NCI-H748 treated with DMSO at 0.1 percent for 48 hours (cell line): ENCODE measurements around the gene KIR2DL1.
"Not testable (repeated sequence)": the region's sequence is repeated elsewhere in the genome, so short reads cannot be mapped to it uniquely, and the experiment has no call there.

Source experiments
- DNase-seq: peaks from one replicate; lab custom pipeline; 2025; lab: John Stamatoyannopoulos, UW

The KIR2DL1 gene

GRCh38 chr19:54817670-54818536 is 48.3 kb downstream of the KIR2DL1 start:
- DNase-seq, result no peak

- DNase-seq, result not testable (repeated sequence)
Measured at GRCh38 chr19:54824416-54824815, 54.8 kb downstream of the KIR2DL1 start.

- not testable (repeated sequence) for DNase-seq
Measured at GRCh38 chr19:54825326-54825725, 55.7 kb downstream of the KIR2DL1 start.

DNA sequence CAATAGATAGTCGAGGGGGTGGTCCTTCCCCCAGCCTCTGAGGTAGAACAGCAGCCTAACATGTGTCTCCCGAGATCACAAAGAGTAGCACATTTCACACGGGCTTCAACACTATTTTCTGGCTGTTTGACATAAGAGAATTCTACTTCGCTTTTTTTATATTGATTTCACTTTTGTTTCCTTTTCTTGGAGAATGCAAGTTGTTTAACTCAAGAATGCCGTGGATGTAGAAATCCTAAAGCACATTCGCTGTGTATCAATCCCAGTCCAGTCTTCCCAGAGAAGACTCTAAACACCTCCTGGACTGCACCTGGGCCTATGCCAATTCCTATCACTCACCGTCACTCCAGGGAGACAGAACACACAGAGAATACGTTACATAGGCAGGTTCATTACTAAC is 58.5 kb downstream of the KIR2DL1 start:
- DNase-seq, result not testable (repeated sequence)

GRCh38 chr19:54832496-54832895 is 62.9 kb downstream of the KIR2DL1 start, which contains the start of gene KIR2DS4:
TSS of gene KIR2DS4 (plus strand) at chr19:54832676.
- DNase-seq, result not testable (repeated sequence)
